ENCODE results near the gene FANCM.

The FANCM gene

DNA sequence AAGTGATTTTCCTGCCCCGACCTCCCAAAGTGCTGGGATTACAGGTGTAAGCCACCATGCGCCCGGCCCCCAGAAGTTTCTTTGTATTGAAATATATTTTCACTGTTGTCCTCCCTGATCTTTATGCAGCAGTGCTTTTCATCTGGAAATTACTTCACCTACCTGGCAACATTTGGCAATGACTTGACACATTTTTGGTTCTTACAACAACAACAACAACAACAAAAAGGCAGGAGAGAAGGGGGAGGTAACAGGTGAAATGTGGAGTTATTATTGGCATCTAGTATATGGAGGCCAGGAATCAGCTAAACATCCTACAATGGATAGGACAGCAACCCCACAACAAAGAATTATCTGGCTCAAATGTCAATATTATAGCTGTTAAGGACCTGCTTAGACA is 13.9 kb downstream of the FANCM start:
- DNase-seq (ENCODE audit: low spot score) (no peak), ATAC-seq (ENCODE audit: low read depth) (no peak)
- H3K4me1 ChIP-seq (ENCODE audit: insufficient read depth, poor library complexity, severe bottlenecking), result no peaks in the 10 kb centered on the region
- H3K27ac ChIP-seq (ENCODE audit: poor library complexity, severe bottlenecking), result no peak overlapping the region
- H3K9me3 ChIP-seq (ENCODE audit: severe bottlenecking), result no peaks in the 10 kb centered on the region
- H3K4me3 ChIP-seq (ENCODE audit: severe bottlenecking), result no peak overlapping the region
- TF ChIP-seq, protein P1, sequence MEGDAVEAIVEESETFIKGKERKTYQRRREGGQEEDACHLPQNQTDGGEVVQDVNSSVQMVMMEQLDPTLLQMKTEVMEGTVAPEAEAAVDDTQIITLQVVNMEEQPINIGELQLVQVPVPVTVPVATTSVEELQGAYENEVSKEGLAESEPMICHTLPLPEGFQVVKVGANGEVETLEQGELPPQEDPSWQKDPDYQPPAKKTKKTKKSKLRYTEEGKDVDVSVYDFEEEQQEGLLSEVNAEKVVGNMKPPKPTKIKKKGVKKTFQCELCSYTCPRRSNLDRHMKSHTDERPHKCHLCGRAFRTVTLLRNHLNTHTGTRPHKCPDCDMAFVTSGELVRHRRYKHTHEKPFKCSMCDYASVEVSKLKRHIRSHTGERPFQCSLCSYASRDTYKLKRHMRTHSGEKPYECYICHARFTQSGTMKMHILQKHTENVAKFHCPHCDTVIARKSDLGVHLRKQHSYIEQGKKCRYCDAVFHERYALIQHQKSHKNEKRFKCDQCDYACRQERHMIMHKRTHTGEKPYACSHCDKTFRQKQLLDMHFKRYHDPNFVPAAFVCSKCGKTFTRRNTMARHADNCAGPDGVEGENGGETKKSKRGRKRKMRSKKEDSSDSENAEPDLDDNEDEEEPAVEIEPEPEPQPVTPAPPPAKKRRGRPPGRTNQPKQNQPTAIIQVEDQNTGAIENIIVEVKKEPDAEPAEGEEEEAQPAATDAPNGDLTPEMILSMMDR (IDR thresholded peaks at IDR 0.05; ENCODE audit: poor library complexity, severe bottlenecking), result no peak
- H3K36me3 ChIP-seq (ENCODE audit: low read depth), result peaks cover 49% of the 10 kb centered on the region
- no peaks in the 10 kb centered on the region for H3K27me3 ChIP-seq (ENCODE audit: insufficient read depth, poor library complexity, severe bottlenecking)

DNA sequence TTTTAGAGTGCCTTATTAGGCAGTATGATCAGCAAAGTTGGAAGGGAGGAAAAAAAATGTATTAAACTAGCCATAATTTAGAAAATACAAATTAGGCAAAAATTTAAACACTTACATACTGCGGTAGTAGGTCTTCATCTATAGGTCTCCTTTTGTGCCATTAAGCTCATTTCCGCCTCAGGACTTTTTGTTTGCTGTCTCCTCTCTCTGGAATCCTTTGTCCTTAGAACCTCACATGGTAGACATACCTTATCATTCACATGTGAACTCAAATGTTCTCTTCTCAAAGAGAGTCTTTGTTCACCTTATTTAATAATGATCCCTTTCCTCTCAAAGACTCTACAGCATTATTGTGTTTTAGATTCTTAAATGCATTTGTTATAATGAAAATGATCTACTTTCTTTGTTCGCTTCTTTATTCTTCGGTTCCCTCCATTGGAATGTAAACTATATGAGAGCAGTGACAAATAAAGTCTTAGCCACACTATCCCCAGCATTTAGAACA is 14.7 kb downstream of the FANCM start:
- Histone ChIP-seq H3K27ac (ENCODE audit: poor library complexity, severe bottlenecking) (no peak overlapping the region), H3K4me1 (ENCODE audit: insufficient read depth, poor library complexity, severe bottlenecking) (no peaks in the 10 kb centered on the region), H3K9me3 (ENCODE audit: severe bottlenecking) (no peaks in the 10 kb centered on the region), H3K27me3 (ENCODE audit: insufficient read depth, poor library complexity, severe bottlenecking) (no peaks in the 10 kb centered on the region), H3K36me3 (ENCODE audit: low read depth) (peaks cover 57% of the 10 kb centered on the region), H3K4me3 (ENCODE audit: severe bottlenecking) (no peak overlapping the region)
- ATAC-seq (ENCODE audit: low read depth), result no peak
- TF ChIP-seq, protein P1 (IDR thresholded peaks at IDR 0.05; ENCODE audit: poor library complexity, severe bottlenecking), result no peak
- no peak for DNase-seq (ENCODE audit: low spot score)

DNA sequence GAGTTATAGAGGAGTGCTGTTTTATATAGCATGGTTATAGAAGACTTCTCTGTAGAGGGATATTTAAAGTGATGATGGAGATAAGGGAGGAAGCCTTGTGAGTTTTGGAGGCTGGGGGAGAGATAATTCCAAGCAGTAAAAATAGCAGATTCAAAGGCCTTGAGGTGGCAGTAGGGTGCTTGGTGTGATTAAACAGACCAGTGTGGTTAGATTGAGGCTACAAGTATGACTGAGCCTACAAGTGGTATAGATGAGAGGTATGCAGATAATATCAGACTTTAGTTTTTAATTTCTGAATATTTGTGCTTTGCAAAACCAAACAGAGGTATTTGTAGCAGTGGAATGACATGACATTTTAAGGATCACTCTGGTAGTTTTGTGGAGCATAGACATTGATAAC is 20.3 kb downstream of the FANCM start:
- peak; percentile 67; the same call in 2 of the 3 replicates for ATAC-seq (ENCODE audit: low read depth)

DNA sequence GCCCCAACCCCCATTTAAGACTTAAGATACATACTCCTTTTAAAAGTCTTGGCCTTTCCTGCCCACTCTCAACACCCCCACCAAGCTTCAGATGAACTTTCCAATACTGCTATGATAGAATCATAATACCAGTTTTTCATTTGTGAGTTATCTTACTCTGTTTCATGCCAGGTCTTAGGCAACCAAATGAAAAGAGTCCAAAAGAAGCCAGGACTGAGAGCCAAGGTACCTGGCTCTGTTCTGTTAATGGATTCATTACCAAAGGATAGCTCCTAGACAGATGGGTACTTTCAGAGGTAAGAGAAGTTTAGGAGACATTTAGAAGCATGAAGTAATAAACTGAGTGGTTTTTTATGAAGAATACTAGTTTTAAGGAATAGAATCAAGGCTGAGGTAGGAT is 34.2 kb downstream of the FANCM start:
- Histone ChIP-seq H3K4me3 (ENCODE audit: severe bottlenecking) (no peak overlapping the region), H3K9me3 (ENCODE audit: severe bottlenecking) (no peaks in the 10 kb centered on the region), H3K4me1 (ENCODE audit: insufficient read depth, poor library complexity, severe bottlenecking) (no peaks in the 10 kb centered on the region), H3K27me3 (ENCODE audit: insufficient read depth, poor library complexity, severe bottlenecking) (no peaks in the 10 kb centered on the region), H3K27ac (ENCODE audit: poor library complexity, severe bottlenecking) (no peak overlapping the region), H3K36me3 (ENCODE audit: low read depth) (peaks cover 59% of the 10 kb centered on the region)
- TF ChIP-seq, protein P1 (IDR thresholded peaks at IDR 0.05; ENCODE audit: poor library complexity, severe bottlenecking), result no peak
- no peak for ATAC-seq (ENCODE audit: low read depth)
- no peak for DNase-seq (ENCODE audit: low spot score)

More for the DNA sequence above, 20.3 kb downstream of the FANCM start:
- no peaks in the 10 kb centered on the region for H3K9me3 ChIP-seq (ENCODE audit: severe bottlenecking)
- no peak overlapping the region for H3K27ac ChIP-seq (ENCODE audit: poor library complexity, severe bottlenecking)
- no peaks in the 10 kb centered on the region for H3K4me1 ChIP-seq (ENCODE audit: insufficient read depth, poor library complexity, severe bottlenecking)
- no peak for DNase-seq (ENCODE audit: low spot score)
- no peak overlapping the region for H3K4me3 ChIP-seq (ENCODE audit: severe bottlenecking)
- no peaks in the 10 kb centered on the region for H3K27me3 ChIP-seq (ENCODE audit: insufficient read depth, poor library complexity, severe bottlenecking)
- TF ChIP-seq, protein P1 (IDR thresholded peaks at IDR 0.05; ENCODE audit: poor library complexity, severe bottlenecking), result no peak
- peaks cover 60% of the 10 kb centered on the region for H3K36me3 ChIP-seq (ENCODE audit: low read depth)

DNA sequence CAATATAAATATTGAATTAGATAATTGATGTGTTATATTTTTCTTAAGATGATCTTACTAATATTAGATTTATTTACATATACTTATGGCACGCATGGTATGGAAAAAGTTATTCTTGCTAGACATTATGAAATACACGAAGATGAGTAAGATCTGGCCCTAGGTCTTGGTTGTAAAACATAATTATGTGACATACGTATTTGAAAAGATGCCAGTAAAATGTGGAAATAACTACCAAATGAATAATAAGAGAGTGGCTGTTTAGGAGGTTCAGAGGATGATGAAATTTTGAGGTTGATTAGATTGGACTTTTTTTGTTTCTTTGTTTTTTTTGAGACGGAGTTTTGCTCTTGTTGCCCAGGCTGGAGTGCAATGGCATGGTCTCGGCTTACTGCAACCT is 41.3 kb downstream of the FANCM start:
- no peaks in the 10 kb centered on the region for H3K27me3 ChIP-seq (ENCODE audit: insufficient read depth, poor library complexity, severe bottlenecking)
- peak overlapping the region; percentile 69 for H3K27ac ChIP-seq (ENCODE audit: poor library complexity, severe bottlenecking)
- peaks cover 37% of the 10 kb centered on the region for H3K4me1 ChIP-seq (ENCODE audit: insufficient read depth, poor library complexity, severe bottlenecking)
- H3K36me3 ChIP-seq (ENCODE audit: low read depth), result peaks cover 54% of the 10 kb centered on the region
- DNase-seq (ENCODE audit: low spot score) (no peak), ATAC-seq (ENCODE audit: low read depth) (peak; percentile 88)
- no peaks in the 10 kb centered on the region for H3K9me3 ChIP-seq (ENCODE audit: severe bottlenecking)
- TF ChIP-seq, protein P1 (IDR thresholded peaks at IDR 0.05; ENCODE audit: poor library complexity, severe bottlenecking), result no peak
- H3K4me3 ChIP-seq (ENCODE audit: severe bottlenecking), result no peak overlapping the region

All from RWPE2 (cell line).